ENCODE data around the gene CTNNA3. TPM values are rescaled to one million over a fixed set of nuclear protein-coding genes. Genes with fewer than 3 reads are reported as not detected.
A peak's percentile ranks its signal among the peaks of the same experiment; 100 is the strongest.

Gene CTNNA3
- polyA plus RNA-seq, 6 donors from 2014 or later, result 0.38 to 1.2 TPM; not detected in 4

GRCh38 chr10:66852811-66853210 lies 843.2 kb downstream of the CTNNA3 start:
- ATAC-seq (ENCODE audit: low read depth in 2 of 2) (no peak), DNase-seq (no peak)
- H3K9me3 Mint-ChIP-seq, result peaks cover 0 to 8% (median 2%) of the 10 kb centered on the region in 7 donors
- H3K36me3 Mint-ChIP-seq, result no peaks in the 10 kb centered on the region
- H3K4me3 Mint-ChIP-seq, result no peak overlapping the region
- H3K4me1 Mint-ChIP-seq, result no peaks in the 10 kb centered on the region
- H3K27me3 Mint-ChIP-seq, result no peaks in the 10 kb centered on the region
- no peak overlapping the region for H3K27ac Mint-ChIP-seq

- Mint-ChIP-seq H3K4me1 (no peaks in the 10 kb centered on the region), H3K27ac (no peak overlapping the region), H3K9me3 (peaks cover 0 to 2% (median 0%) of the 10 kb centered on the region in 7 donors), H3K4me3 (no peak overlapping the region), H3K36me3 (no peaks in the 10 kb centered on the region), H3K27me3 (no peaks in the 10 kb centered on the region)
- no peak for DNase-seq
- no peak for ATAC-seq (ENCODE audit: low read depth in 2 of 2)
Observed at GRCh38 chr10:66848856-66849255, 847.1 kb downstream of the CTNNA3 start.

- H3K4me3 Mint-ChIP-seq, result no peak overlapping the region
- no peak for ATAC-seq (ENCODE audit: low read depth in 2 of 2)
- H3K27ac Mint-ChIP-seq, result no peak overlapping the region
- H3K36me3 Mint-ChIP-seq, result no peaks in the 10 kb centered on the region
- peaks cover 0 to 6% (median 0%) of the 10 kb centered on the region in 7 donors for H3K9me3 Mint-ChIP-seq
- DNase-seq, result no peak
- H3K27me3 Mint-ChIP-seq, result no peaks in the 10 kb centered on the region
- no peaks in the 10 kb centered on the region for H3K4me1 Mint-ChIP-seq
Observed at GRCh38 chr10:66844176-66844942, 851.6 kb downstream of the CTNNA3 start.

- ATAC-seq (ENCODE audit: low read depth in 2 of 2), result no peak
- Mint-ChIP-seq H3K4me3 (no peak overlapping the region), H3K27me3 (no peaks in the 10 kb centered on the region), H3K4me1 (no peaks in the 10 kb centered on the region), H3K9me3 (peaks cover 0 to 6% (median 0%) of the 10 kb centered on the region in 7 donors), H3K36me3 (no peaks in the 10 kb centered on the region), H3K27ac (no peak overlapping the region)
- DNase-seq, result no peak
Observed at GRCh38 chr10:66843396-66843795, 852.6 kb downstream of the CTNNA3 start.

GRCh38 chr10:66842867-66843266 lies 853.1 kb downstream of the CTNNA3 start:
- Mint-ChIP-seq H3K4me3 (no peak overlapping the region), H3K4me1 (no peaks in the 10 kb centered on the region), H3K27ac (no peak overlapping the region), H3K9me3 (peaks cover 0 to 8% (median under 1%) of the 10 kb centered on the region in 7 donors), H3K27me3 (no peaks in the 10 kb centered on the region), H3K36me3 (no peaks in the 10 kb centered on the region)
- ATAC-seq (ENCODE audit: low read depth in 2 of 2) (no peak), DNase-seq (no peak)

- ATAC-seq (ENCODE audit: low read depth in 2 of 2) (no peak), DNase-seq (no peak)
- Mint-ChIP-seq H3K4me3 (no peak overlapping the region), H3K36me3 (no peaks in the 10 kb centered on the region), H3K9me3 (peaks cover 0 to 9% (median 1%) of the 10 kb centered on the region in 7 donors), H3K27ac (peak overlapping the region in 1 of 6 donors; percentile 4), H3K27me3 (no peaks in the 10 kb centered on the region), H3K4me1 (no peaks in the 10 kb centered on the region)
Observed at GRCh38 chr10:66842371-66842770, 853.6 kb downstream of the CTNNA3 start.

- Mint-ChIP-seq H3K36me3 (no peaks in the 10 kb centered on the region), H3K9me3 (peaks cover 0 to 14% (median 0%) of the 10 kb centered on the region in 7 donors), H3K27me3 (no peaks in the 10 kb centered on the region), H3K27ac (no peak overlapping the region), H3K4me3 (no peak overlapping the region), H3K4me1 (no peaks in the 10 kb centered on the region)
- no peak for ATAC-seq (ENCODE audit: low read depth in 2 of 2)
- no peak for DNase-seq
Observed at GRCh38 chr10:66838656-66839055, 857.3 kb downstream of the CTNNA3 start.

GRCh38 chr10:66837990-66838389 lies 858.0 kb downstream of the CTNNA3 start:
- H3K9me3 Mint-ChIP-seq, result peaks cover 0 to 14% (median 0%) of the 10 kb centered on the region in 7 donors

GRCh38 chr10:66837335-66837734 lies 858.7 kb downstream of the CTNNA3 start:
- Mint-ChIP-seq H3K27ac (no peak overlapping the region), H3K9me3 (peaks cover 0 to 12% (median 0%) of the 10 kb centered on the region in 7 donors)

More at GRCh38 chr10:66837990-66838389, 858.0 kb downstream of the CTNNA3 start:
- DNase-seq (no peak), ATAC-seq (ENCODE audit: low read depth in 2 of 2) (no peak)
- H3K27ac Mint-ChIP-seq, result no peak overlapping the region
- H3K27me3 Mint-ChIP-seq, result no peaks in the 10 kb centered on the region
- no peaks in the 10 kb centered on the region for H3K36me3 Mint-ChIP-seq
- no peak overlapping the region for H3K4me3 Mint-ChIP-seq
- no peaks in the 10 kb centered on the region for H3K4me1 Mint-ChIP-seq

GRCh38 chr10:66836771-66837170 lies 859.2 kb downstream of the CTNNA3 start:
- Mint-ChIP-seq H3K4me3 (no peak overlapping the region), H3K4me1 (no peaks in the 10 kb centered on the region), H3K27me3 (no peaks in the 10 kb centered on the region), H3K36me3 (no peaks in the 10 kb centered on the region), H3K27ac (no peak overlapping the region), H3K9me3 (peaks cover 0 to 7% (median 0%) of the 10 kb centered on the region in 7 donors)
- ATAC-seq (ENCODE audit: low read depth in 2 of 2) (no peak), DNase-seq (no peak)

More at GRCh38 chr10:66837335-66837734, 858.7 kb downstream of the CTNNA3 start:
- no peaks in the 10 kb centered on the region for H3K36me3 Mint-ChIP-seq
- no peaks in the 10 kb centered on the region for H3K4me1 Mint-ChIP-seq
- DNase-seq, result no peak
- no peaks in the 10 kb centered on the region for H3K27me3 Mint-ChIP-seq
- no peak for ATAC-seq (ENCODE audit: low read depth in 2 of 2)
- H3K4me3 Mint-ChIP-seq, result no peak overlapping the region

GRCh38 chr10:66836057-66836456 lies 859.9 kb downstream of the CTNNA3 start:
- Mint-ChIP-seq H3K27ac (no peak overlapping the region), H3K27me3 (no peaks in the 10 kb centered on the region), H3K36me3 (no peaks in the 10 kb centered on the region), H3K4me3 (no peak overlapping the region), H3K4me1 (no peaks in the 10 kb centered on the region), H3K9me3 (peaks cover 0 to 12% (median 3%) of the 10 kb centered on the region in 7 donors)
- no peak for ATAC-seq (ENCODE audit: low read depth in 2 of 2)
- DNase-seq, result no peak

- no peaks in the 10 kb centered on the region for H3K36me3 Mint-ChIP-seq
- ATAC-seq (ENCODE audit: low read depth in 2 of 2), result no peak
- H3K4me3 Mint-ChIP-seq, result no peak overlapping the region
- no peak for DNase-seq
- H3K27me3 Mint-ChIP-seq, result no peaks in the 10 kb centered on the region
- no peaks in the 10 kb centered on the region for H3K4me1 Mint-ChIP-seq
- H3K9me3 Mint-ChIP-seq, result peaks cover 0 to 12% (median 3%) of the 10 kb centered on the region in 7 donors
- no peak overlapping the region for H3K27ac Mint-ChIP-seq
Observed at GRCh38 chr10:66835400-66835799, 860.6 kb downstream of the CTNNA3 start.

- Mint-ChIP-seq H3K36me3 (no peaks in the 10 kb centered on the region), H3K9me3 (peaks cover 0 to 12% (median 3%) of the 10 kb centered on the region in 7 donors), H3K27ac (no peak overlapping the region), H3K27me3 (no peaks in the 10 kb centered on the region), H3K4me1 (no peaks in the 10 kb centered on the region), H3K4me3 (no peak overlapping the region)
- ATAC-seq (ENCODE audit: low read depth in 2 of 2), result no peak
- DNase-seq, result no peak
Observed at GRCh38 chr10:66834802-66835201, 861.2 kb downstream of the CTNNA3 start.

GRCh38 chr10:66833861-66834260 lies 862.1 kb downstream of the CTNNA3 start:
- Mint-ChIP-seq H3K4me3 (no peak overlapping the region), H3K4me1 (no peaks in the 10 kb centered on the region), H3K27me3 (no peaks in the 10 kb centered on the region), H3K36me3 (no peaks in the 10 kb centered on the region), H3K9me3 (peaks cover 0 to 12% (median 3%) of the 10 kb centered on the region in 7 donors), H3K27ac (no peak overlapping the region)
- DNase-seq, result no peak
- ATAC-seq (ENCODE audit: low read depth in 2 of 2), result no peak
